GM19099 (cell line): ENCODE data around the gene CEP76.

ENCODE experiments used
- POLR2A ChIP-seq: IDR thresholded peaks from 3 replicates; pipeline ENCODE4 v1.6.1; 2011; ENCODE audit warnings: low read depth; ENCODE audit not compliant: insufficient read length; ENCODE audit errors: extremely low read depth

CEP76 gene

DNA sequence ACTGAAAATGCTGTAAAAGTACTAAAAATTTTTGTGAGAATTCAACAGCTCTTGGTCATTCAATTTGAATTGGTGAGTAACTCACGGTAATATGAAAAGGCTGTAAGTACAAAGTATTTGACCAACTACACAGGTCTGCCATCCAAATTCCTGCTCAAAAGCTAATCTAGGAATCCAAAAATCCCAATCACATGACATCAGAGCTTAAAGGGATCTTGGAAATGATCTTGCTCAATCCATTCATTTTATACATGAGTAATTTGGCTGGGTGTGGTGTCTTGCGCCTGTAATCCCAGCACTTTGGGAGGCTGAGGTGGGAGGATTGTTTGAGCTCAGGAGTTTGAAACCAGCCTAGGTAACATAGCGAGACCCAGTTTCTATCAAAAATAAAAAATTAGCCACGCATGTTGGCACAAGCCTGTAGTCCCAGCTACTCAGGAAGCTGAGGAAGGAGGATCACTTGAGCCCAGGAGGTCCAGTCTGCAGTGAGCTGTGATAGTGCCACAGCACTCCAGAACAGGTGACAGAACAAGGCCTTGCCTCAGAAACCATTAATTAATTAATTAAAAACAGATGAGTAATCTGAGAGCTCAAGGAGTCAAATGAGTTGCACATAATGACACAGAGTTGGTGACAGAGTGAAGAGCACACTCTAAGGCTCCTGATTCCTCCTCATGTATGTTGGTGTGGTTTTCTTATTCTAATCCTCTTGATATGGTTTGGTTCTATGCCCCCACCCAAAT is 64.5 kb downstream of the CEP76 start:
- TF ChIP-seq POLR2A = no peak

DNA sequence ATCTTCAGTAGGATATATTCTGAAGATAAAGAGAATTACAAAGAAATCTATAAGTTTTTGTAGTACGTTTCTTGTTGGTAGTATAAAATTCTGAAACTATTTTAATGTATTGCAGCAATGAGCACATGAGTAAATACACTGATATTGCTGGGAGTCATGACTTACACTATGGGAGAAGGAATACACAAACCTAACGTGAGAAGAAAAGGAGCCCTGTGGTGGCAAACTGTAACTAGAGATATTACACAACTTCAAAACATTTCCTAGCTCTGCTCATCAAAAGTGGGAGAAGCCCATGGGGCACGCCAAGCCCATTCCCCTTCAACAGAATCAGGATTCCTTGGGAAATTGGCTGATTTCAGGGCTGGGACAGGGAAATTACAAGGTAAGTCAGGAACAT is 65.1 kb downstream of the CEP76 start:
- TF ChIP-seq POLR2A = no peak

DNA sequence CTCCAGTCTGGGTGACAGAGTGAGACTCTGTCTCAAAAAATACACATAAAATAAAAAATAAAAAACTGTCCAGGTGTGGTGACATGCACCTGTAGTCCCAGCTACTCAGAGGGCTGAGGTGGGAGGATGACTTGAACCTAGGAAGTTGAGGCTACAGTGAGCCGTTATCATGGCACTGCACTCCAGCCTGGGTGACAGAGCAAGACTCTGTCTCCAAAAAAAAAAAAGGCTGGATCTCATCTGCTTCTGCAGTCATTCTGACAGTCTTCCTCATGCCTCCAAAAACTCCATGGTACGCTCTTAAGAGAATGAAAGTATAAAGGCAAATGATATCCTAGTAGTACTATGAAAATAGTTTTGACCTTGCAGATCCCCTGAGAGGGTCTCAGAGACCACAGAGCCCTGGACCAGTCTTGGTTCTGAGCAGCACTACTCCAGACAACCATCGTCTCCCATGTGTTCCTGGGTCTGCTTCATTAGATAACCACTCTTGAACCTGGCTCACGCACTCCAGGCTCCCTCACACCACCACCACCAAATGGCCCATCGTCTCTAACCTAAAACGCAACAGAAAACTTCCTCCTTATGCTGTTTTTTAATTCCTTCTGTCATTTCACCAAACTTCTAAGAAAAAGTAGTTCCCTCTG is 70.6 kb downstream of the CEP76 start:
- no peak for TF ChIP-seq POLR2A

DNA sequence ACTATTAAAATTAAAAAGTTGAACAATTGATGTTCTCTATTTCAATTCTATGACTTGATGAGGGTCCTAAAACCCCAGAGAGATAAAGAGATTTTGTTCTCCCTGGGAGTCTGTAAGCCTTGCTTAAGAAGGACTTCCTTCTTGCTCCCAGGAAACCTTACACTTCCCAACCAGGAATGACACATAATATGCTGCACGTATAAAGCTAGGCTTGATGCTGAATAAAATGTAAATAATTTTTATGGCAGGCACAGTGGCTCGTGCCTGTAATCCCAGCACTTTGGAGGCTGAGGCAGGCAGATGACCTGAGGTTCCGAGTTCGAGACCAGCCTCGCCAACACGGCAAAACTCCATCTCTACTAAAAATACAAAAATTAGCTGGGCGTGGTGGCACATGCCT is 72.4 kb downstream of the CEP76 start:
- no peak for TF ChIP-seq POLR2A

DNA sequence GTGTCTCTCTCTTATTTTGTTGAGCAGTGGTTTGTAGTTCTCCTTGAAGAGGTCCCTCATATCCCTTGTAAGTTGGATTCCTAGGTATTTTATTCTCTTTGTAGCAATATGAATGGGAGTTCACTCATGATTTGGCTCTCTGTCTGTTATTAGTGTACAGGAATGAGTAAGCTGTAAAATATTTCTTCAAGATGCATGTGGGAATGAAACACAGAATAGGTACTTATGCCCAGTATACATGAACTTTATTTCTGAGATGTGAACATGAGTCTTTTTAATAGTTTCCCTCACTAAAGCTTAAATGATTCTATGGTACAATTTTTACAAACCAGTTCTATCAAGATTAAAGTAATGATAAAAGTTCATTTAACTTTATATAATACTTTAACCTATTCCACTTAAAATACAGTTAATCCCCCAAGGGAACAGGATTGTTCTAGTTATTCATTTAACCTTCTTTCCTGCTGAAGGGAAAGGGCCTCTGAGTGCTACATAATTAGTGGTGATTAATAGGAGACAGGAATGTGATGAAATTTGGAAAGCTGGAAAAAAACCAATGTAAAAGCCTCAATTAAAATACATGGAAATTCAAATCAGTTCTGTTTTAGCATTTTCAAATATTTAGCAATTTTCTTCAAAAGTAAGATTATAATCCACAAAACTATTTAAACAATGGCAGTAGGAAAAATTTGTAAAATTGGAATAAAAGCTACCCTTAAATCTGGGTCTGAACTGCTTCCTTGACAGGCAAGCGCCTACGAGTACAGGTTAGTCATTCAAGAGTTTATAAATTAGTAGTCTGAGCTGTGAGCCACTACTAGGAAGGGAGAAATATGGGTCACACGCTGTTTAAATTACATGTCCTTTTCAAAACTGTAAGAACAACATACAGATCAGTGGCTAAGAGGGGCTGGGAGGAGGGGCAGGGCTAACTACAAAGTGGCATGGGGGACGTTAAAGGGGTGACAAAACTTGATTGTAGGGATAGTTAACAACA is 73.5 kb downstream of the CEP76 start:
- no peak for TF ChIP-seq POLR2A

DNA sequence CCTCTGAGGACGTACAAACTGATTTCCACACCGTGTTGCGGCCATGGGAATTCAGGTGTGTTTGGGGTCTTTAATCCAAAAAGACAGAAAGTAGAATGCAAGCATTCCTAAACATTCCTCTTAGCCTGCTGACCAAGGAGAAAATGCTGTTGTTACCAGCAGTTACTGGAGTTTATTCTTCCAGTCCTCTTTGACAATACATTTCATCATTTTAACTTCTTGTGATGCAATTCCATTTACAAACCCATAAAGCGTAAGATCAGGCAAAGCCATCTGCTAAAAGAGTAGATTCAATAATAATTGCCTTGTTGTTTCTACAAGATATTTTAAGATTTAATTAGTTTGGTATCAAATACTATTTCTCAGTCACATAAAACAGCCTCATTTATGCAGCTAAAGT is 77.3 kb downstream of the CEP76 start:
- TF ChIP-seq POLR2A = no peak
